Right ventricle myocardium inferior (tissue), 1 donor: ENCODE results near the gene FAM222A. TPM values are rescaled to one million over a fixed set of nuclear protein-coding genes. Genes with fewer than 3 reads are reported as not detected.

Experiments used
- ATAC-seq: fragments of 200-7000 bp; cut with Tn5 transposase; one replicate; pipeline ENCODE4 v1.9.1; 2020; ENCODE audit warnings: mild to moderate bottlenecking, moderate library complexity
- DNase-seq: peaks from one replicate; pipeline ENCODE4 v3.0.0; 2021; ENCODE audit errors: missing footprints
- intact Hi-C: fragments of 100-400 bp; cut with DNase I; formaldehyde crosslinking; loops from one replicate; pipeline ENCODE4 v1.11.0; 2022
- total RNA-seq: library from RNA; stranded (reverse); fragmentation: NEBNext Ultra II Directional; extraction: Animal tissue kit (Norgen Biotek cat#: 25700); gene quantifications from one replicate; pipeline ENCODE4 v1.2.1, GENCODE V29; 2021
- donor health status: DM: no; HTN: yes; CAD: no; lungs with severe emphysema.

Gene FAM222A
- total RNA-seq, 1 donor from 2014 or later: 27.4 TPM

- ATAC-seq: no peak
- no peak for DNase-seq
- intact Hi-C loops: loop anchor here (2.0 kb wide), 1 partner anchor 54 kb away; no protein-coding TSS in a partner anchor
Measured at GRCh38 chr12:109720857-109721189, 7.2 kb downstream of the FAM222A start.

- peak; percentile 34 for ATAC-seq
- intact Hi-C loops: loop anchor here (2.0 kb wide), 1 partner anchor 54 kb away; no protein-coding TSS in a partner anchor
Measured at GRCh38 chr12:109721276-109721675, 7.7 kb downstream of the FAM222A start.

GRCh38 chr12:109722022-109722720 lies 8.5 kb downstream of the FAM222A start:
- DNase-seq: no peak
- intact Hi-C loops: no loop called here
- ATAC-seq: no peak

More at GRCh38 chr12:109721276-109721675, 7.7 kb downstream of the FAM222A start:
- DNase-seq: no peak

DNA sequence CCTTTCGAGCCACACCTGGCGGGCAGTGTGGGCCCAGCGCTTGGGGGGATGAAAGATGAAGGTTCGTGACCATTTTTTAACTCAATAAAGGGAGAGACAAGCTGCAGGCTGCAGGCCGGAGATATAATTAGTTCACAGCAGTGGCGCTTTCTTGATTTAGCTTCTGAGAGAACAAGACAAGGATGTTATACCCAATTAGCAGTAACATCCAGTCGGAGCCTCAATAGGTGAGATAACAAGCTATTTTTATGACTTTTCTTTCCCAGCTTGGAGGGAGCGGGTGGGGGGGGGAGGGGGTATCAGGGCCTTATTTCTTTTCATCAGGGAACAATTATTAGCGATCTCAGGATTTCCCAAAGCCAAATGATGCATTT lies 9.1 kb downstream of the FAM222A start:
- ATAC-seq (no peak), DNase-seq (no peak)
- intact Hi-C loops: no loop called here

DNA sequence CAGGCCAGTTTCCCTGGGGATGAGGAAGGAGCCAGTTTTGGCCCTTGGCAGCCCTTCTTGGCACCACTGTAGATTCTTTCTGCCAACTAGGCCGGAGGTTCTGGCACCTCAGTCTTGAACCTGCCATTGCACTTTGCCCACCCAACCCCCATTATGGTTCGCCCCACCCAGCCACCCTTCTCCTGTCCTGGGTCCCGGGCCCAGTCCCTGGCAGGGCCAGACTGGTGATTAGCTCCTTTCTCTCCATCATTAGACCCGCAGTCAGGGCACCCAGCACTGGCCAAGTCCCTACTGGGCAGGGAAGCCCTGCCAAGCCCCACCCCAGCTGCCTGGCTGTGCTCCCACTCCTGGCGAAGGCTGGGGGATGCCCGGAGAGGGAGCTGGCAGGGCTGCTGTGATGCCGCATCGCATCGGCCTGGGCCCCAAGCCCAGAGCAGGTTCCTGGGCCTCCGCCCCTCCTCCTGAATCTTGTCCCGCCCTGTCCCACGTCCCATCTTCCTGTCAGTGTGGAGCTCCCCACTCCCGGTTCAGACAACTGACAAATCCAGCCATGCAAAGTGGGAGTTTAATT lies 9.8 kb downstream of the FAM222A start:
- ATAC-seq: peak; percentile 78
- DNase-seq: peak; percentile 82
- intact Hi-C loops: no loop called here

GRCh38 chr12:109724321-109724892 lies 10.8 kb downstream of the FAM222A start:
- DNase-seq: no peak
- no peak for ATAC-seq
- intact Hi-C loops: no loop called here

- no peak for ATAC-seq
- intact Hi-C loops: no loop called here
- DNase-seq: no peak
Measured at GRCh38 chr12:109725321-109726105, 11.9 kb downstream of the FAM222A start.

GRCh38 chr12:109726106-109726497 lies 12.5 kb downstream of the FAM222A start:
- DNase-seq (no peak), ATAC-seq (no peak)
- intact Hi-C loops: no loop called here

- DNase-seq (no peak), ATAC-seq (no peak)
- intact Hi-C loops: no loop called here
Measured at GRCh38 chr12:109726511-109727038, 12.9 kb downstream of the FAM222A start.

DNA sequence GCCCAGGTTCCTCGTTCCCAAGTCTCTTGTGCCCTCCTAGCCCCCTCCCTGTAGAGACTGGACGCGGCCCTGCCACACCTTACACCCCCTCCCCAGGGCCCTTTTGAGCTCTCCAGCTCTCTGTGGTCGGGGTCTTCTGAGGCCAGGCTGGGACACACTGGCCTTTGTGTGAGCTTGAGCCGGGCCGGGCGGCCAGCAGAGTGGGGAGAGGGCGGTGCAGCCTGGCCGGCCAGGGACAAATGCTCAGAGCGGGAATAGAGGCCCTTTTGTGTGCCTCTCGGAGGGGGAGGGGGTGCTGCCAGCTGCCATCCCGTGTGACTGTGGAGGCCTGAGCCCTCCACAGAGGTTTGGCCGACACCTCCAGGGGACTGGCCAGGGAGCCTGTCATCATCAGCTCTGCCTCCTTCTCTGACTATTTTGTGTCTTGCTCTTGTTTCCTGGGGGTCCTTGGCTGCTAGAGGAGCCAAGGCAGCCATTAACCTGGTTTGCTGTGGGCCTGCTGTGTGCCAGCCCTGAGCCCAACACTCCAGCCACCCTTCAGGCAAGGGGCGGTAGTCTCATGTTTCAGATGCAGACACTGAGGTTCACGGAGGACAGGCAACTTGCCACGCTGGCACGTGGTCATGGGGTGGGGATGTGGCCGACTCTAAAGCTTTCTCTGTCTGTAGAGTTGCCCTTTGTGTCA lies 13.6 kb downstream of the FAM222A start:
- DNase-seq (no peak), ATAC-seq (no peak)
- intact Hi-C loops: no loop called here

DNA sequence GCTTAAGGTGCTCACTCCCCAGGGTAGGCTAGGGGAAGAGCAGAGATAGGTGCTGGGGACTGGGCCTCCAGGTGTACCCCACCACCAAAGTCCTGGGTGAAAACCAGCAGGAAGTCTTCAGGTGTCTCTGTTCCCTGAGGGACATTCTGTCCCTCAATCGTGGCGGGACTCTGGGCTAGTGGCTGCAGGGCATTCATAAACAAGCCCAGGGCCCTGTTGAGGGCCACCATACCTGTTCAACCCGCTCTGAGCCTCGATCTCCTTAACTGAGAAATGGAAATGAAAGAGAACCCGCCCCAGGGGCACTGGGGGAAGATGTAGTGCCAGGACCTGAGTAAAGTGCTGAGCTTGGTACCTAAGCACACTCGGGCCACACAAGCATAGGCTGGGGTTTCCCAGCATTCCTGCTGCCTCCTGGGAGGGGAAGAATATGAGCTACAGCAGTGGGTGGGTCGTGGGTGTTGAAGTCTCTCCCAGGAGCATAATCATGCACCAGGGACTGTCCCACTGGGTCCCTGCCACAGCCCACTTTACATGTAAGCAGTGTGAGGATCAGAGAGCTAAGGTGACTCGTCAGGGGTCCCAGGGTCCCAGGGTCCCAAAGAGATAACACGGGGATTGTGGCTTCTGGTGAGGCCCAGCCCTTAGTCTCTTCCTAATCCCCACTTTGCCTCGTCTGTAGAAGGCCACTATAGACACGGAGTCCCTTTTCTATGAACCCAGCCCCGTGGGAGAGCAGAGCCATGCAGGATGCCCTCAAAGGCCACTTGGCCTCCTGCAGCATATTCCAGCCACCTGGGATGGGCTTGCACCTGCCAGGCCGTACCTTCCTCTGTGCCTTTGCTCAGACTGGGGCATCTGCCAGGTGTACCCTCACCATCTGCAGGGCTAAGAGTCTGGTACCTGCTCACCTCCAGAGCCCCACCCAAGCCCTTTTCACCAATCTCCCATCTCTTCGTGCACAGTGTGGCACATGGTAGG lies 14.4 kb downstream of the FAM222A start:
- ATAC-seq (no peak), DNase-seq (peak; percentile 32)
- intact Hi-C loops: no loop called here

GRCh38 chr12:109728921-109729320 lies 15.3 kb downstream of the FAM222A start:
- no peak for ATAC-seq
- no peak for DNase-seq
- intact Hi-C loops: no loop called here

DNA sequence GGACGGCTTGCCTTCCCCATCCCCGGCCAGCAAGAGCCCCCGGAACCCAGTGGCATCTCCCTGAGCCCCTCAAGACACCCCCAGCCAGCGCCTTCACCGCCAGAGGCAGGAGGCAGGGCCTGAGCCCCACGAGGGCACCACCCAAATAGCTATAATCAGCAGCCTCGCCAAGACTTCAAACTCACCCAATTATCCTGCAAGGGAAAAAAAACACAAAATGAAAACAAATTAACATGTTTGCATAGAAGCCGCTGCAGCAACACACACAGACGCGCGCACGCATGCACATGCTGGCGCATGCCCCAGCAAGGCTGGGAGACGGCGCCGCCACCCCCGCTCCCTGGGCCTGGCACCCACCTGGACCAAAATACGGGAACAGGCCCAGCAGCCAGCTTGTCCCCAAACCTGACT lies 15.8 kb downstream of the FAM222A start:
- DNase-seq (peak; percentile 40), ATAC-seq (no peak)
- intact Hi-C loops: no loop called here

DNA sequence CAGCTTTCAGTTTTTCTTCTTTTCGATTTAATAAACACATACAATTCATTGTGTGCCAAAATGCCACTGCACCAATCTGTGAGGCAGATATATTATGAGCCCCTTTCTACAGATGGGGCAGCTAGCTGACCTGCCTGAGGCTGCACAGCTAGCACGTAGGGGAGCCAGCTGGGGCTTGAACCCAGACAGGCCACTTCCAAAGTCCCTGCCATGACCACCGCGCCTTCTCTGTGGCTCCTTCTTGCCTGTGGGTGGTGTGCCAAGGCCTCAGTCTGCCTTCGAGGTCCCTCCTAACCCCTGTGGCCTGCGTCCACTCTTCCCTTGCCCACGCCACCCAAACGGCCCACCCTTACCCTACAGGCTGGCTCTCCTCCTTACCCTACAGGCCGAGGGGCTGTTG lies 16.2 kb downstream of the FAM222A start:
- peak; percentile 41 for DNase-seq
- ATAC-seq: no peak
- intact Hi-C loops: no loop called here

DNA sequence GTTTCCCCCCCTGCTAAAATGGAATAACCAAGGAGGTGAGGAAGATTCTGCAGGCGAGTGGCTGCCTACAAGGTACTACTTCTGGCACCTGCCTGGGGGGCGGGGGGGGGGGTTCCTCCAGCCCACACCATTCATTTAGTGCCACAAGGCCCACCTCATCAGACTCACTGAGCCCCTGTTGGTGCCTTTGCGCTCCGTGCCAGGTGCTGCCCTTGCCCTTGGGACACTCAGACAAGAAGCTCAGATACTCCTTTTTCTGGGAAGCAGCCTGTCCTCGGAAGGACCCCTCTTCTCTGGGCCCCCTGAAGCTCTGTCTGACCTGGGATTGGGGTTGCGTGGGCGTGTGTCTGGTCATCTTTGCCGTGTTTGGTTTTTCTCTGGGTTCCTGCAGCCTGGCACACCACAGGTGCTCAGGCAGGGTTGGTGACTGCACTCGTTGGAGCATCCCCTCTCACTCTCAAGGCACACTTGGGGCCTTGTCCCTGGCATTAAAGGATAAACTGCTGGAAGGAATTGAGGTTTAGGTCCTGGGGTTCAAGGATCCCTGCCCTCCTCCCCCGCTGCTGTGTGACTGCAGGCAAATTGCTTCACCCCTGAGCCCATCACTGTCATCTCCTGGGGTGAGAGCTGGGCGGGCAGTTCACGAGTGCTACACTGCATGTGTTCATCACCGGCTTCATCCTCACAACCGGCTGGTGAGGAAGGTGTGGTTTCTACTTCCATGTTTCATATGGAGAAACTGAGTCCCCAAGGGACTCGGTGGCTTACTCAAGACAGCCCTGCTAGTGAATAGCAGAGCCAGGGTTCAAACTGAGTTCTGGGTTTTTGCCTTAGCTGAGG lies 16.9 kb downstream of the FAM222A start:
- DNase-seq (peak; percentile 35), ATAC-seq (no peak)
- intact Hi-C loops: no loop called here

GRCh38 chr12:109731231-109731731 lies 17.7 kb downstream of the FAM222A start:
- ATAC-seq (no peak), DNase-seq (peak; percentile 55)
- intact Hi-C loops: no loop called here

GRCh38 chr12:109731806-109732205 lies 18.2 kb downstream of the FAM222A start:
- ATAC-seq: no peak
- peak; percentile 6 for DNase-seq
- intact Hi-C loops: no loop called here
